Keratinocyte (primary cell): ENCODE measurements around the gene TOLLIP. TPM values are rescaled to one million over a fixed set of nuclear protein-coding genes. Genes with fewer than 3 reads are reported as not detected.

Experiments
- DNase-seq: peaks from one replicate; pipeline ENCODE4 v3.0.0-alpha.2; 2011; ENCODE audit warnings: low read depth, missing footprints, low spot score
- FAIRE-seq: peaks from 2 replicates; lab custom pipeline; 2011; peaks lifted over from hg19 to GRCh38; lab: Jason Lieb, UNC
- H2AFZ ChIP-seq: 2 replicates; pipeline ENCODE4 v1.6.0; 2012; ENCODE audit warnings: low read length, control low read depth, inconsistent platforms; ENCODE audit not compliant: control insufficient read depth
- H3K27ac ChIP-seq: 2 replicates; pipeline ENCODE4 v1.5.1; 2011; ENCODE audit warnings: low read length; ENCODE audit not compliant: control insufficient read depth, insufficient read depth
- H3K27me3 ChIP-seq: 3 replicates; pipeline ENCODE4 v1.6.0; 2011; ENCODE audit warnings: low read length; ENCODE audit not compliant: control insufficient read depth, insufficient read depth; ENCODE audit errors: extremely low read depth
- H3K36me3 ChIP-seq, 2 experiments: 2 replicates in 1 of 2; 3 replicates in 1 of 2; pipeline ENCODE4 v1.5.1; 2011; ENCODE audit warnings: low read length in 2 of 2, mild to moderate bottlenecking in 1 of 2; ENCODE audit not compliant: control insufficient read depth in 2 of 2, insufficient read depth in 2 of 2; ENCODE audit errors: extremely low read depth in 1 of 2
- H3K4me1 ChIP-seq: 3 replicates; pipeline ENCODE4 v1.5.1; 2011; ENCODE audit warnings: low read length; ENCODE audit not compliant: control insufficient read depth, insufficient read depth; ENCODE audit errors: extremely low read depth
- H3K4me2 ChIP-seq: 3 replicates; pipeline ENCODE4 v1.6.0; 2011; ENCODE audit warnings: low read depth, low read length; ENCODE audit not compliant: control insufficient read depth, insufficient read depth; ENCODE audit errors: extremely low read depth
- H3K4me3 ChIP-seq, 3 experiments: fragments of 200-600 bp in 1 of 3; sonication (generic) in 1 of 3; 2 replicates in 2 of 3; 3 replicates in 1 of 3; pipeline ENCODE4 v1.5.1; 2011 to 2016; ENCODE audit warnings: low read length in 3 of 3, mild to moderate bottlenecking in 3 of 3, control low read depth in 2 of 3, inconsistent platforms in 1 of 3, low read depth in 1 of 3, mixed read lengths in 1 of 3, mixed run types in 1 of 3, moderate library complexity in 1 of 3; ENCODE audit not compliant: control insufficient read depth in 2 of 3, insufficient read depth in 2 of 3; ENCODE audit errors: extremely low read depth in 1 of 3
- H3K79me2 ChIP-seq: 2 replicates; pipeline ENCODE4 v1.6.0; 2012; ENCODE audit warnings: low read length; ENCODE audit not compliant: control insufficient read depth, insufficient read depth
- H3K9ac ChIP-seq: 3 replicates; pipeline ENCODE4 v1.6.0; 2011; ENCODE audit warnings: low read length; ENCODE audit not compliant: control insufficient read depth, insufficient read depth; ENCODE audit errors: extremely low read depth
- H3K9me1 ChIP-seq: 3 replicates; pipeline ENCODE4 v1.6.0; 2011; ENCODE audit warnings: low read length; ENCODE audit not compliant: control insufficient read depth, insufficient read depth; ENCODE audit errors: extremely low read depth
- H3K9me3 ChIP-seq: 2 replicates; pipeline ENCODE4 v1.5.1; 2012; ENCODE audit warnings: low read depth, low read length; ENCODE audit not compliant: control insufficient read depth
- H4K20me1 ChIP-seq: 3 replicates; pipeline ENCODE4 v1.6.0; 2011; ENCODE audit warnings: low read length; ENCODE audit not compliant: control insufficient read depth, insufficient read depth; ENCODE audit errors: extremely low read depth
- EZH2 ChIP-seq: IDR thresholded peaks from one replicate; pipeline ENCODE4 v1.6.1; 2012; ENCODE audit warnings: inconsistent platforms, mild to moderate bottlenecking, low read length, moderate library complexity
- dilution Hi-C: fragments of 300-500 bp; cut with MboI; formaldehyde crosslinking; loops from one replicate; pipeline ENCODE4 v1.7.0; 2020; ENCODE audit warnings: low sequenced_read_pairs; ENCODE audit not compliant: extremely low pct_ligation_motif_present
- polyA plus RNA-seq, 5 experiments: library from polyadenylated mRNA; depleted of rRNA in 3 of 5; stranded (reverse) in 3 of 5; stranded (forward) in 1 of 5; unstranded in 1 of 5; fragments of >200 nt; gene quantifications; 1 replicate in 1 of 5; 2 replicates in 3 of 5; 3 replicates in 1 of 5; pipeline versions ENCODE4 v1.2.1 to v1.2.3, GENCODE V29; 2011 to 2012; ENCODE audit warnings: missing spikeins in 2 of 5, low read depth in 1 of 5, low replicate concordance in 1 of 5
- TF ChIP-seq, protein P1 (sequence below), 3 experiments: IDR thresholded peaks in 1 of 3; conservative IDR thresholded peaks in 1 of 3; optimal IDR thresholded peaks in 1 of 3; 2 replicates in 2 of 3; 3 replicates in 1 of 3; pipeline versions ENCODE3 to v1.5.1; 2011; ENCODE audit warnings: low read length in 3 of 3, mild to moderate bottlenecking in 3 of 3, moderate library complexity in 2 of 3, control low read depth in 1 of 3, inconsistent platforms in 1 of 3; ENCODE audit not compliant: insufficient read depth in 2 of 3; ENCODE audit errors: extremely low read depth in 1 of 3

Gene TOLLIP
- polyA plus RNA-seq, 1 donor (not counting 4 experiments of a cell fraction or from before 2014, with no cell fraction given), result 40.2 TPM

DNA sequence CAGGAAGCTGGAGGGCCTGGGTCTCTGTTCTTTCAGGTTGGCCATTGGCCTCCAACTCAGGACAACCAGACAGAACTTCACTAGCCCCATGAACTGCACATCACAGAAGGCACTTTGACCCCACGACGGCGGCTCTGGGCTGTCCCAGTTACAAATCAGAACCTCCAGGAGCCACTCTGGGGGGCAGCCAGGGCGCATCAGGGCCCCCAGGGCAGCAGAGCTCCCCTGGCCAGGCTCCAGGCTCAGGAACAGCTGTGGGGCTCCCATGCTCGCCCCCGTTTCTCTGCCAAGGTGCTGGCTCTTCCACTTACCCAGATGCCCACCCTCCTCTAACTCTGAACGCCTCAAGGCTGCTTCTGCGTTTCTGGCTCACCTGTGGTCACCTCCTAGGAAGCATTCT is 25.5 kb downstream of the TOLLIP start:
- H3K9me3 ChIP-seq, result no peaks in the 10 kb centered on the region
- H3K4me1 ChIP-seq, result peaks cover 6% of the 10 kb centered on the region
- no peaks in the 10 kb centered on the region for H4K20me1 ChIP-seq
- H2AFZ ChIP-seq, result no peak overlapping the region
- DNase-seq, result no peak
- H3K27ac ChIP-seq, result no peak overlapping the region
- H3K9me1 ChIP-seq, result no peaks in the 10 kb centered on the region
- H3K79me2 ChIP-seq, result peaks cover 10% of the 10 kb centered on the region
- no peak overlapping the region for H3K4me2 ChIP-seq
- H3K9ac ChIP-seq, result no peak overlapping the region
- no peak for FAIRE-seq
- dilution Hi-C loops, result no loop called here
- H3K4me3 ChIP-seq, result no peak overlapping the region
- H3K27me3 ChIP-seq, result no peaks in the 10 kb centered on the region
- peaks cover 36 to 59% of the 10 kb centered on the region in 2 experiments for H3K36me3 ChIP-seq
- TF ChIP-seq EZH2, result no peak
- TF ChIP-seq, protein P1, sequence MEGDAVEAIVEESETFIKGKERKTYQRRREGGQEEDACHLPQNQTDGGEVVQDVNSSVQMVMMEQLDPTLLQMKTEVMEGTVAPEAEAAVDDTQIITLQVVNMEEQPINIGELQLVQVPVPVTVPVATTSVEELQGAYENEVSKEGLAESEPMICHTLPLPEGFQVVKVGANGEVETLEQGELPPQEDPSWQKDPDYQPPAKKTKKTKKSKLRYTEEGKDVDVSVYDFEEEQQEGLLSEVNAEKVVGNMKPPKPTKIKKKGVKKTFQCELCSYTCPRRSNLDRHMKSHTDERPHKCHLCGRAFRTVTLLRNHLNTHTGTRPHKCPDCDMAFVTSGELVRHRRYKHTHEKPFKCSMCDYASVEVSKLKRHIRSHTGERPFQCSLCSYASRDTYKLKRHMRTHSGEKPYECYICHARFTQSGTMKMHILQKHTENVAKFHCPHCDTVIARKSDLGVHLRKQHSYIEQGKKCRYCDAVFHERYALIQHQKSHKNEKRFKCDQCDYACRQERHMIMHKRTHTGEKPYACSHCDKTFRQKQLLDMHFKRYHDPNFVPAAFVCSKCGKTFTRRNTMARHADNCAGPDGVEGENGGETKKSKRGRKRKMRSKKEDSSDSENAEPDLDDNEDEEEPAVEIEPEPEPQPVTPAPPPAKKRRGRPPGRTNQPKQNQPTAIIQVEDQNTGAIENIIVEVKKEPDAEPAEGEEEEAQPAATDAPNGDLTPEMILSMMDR (optimal IDR thresholded peaks at IDR 0.05 in 1 of 3, IDR thresholded peaks at IDR 0.05 in 1 of 3, conservative IDR thresholded peaks at IDR 0.05 in 1 of 3; ENCODE audit: extremely low read depth in 1 of 3, insufficient read depth in 2 of 3, low read length in 3 of 3), result no peak

DNA sequence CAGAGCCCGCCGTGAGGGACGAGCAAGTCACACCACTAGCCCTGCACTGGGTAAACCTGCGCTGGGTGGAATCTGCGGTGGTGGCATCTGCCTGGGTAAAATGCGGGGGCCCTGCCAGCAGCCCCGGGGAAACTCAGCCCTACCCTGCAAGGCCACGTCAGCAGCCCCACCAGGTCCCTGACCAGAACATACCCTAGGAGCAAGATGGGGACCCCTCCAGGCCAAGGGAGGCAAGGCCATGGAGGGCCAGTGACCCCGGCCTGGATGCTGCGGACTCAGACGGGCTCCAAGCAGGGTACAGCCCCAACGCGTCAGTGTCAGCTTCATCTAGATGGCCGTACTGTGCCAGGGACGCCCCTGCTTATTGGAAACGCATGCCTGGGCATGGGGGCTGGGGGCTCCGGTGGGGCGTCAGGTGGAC is 26.3 kb downstream of the TOLLIP start:
- Histone ChIP-seq H3K4me2 (no peak overlapping the region), H2AFZ (no peak overlapping the region), H3K27ac (no peak overlapping the region), H3K9me1 (no peaks in the 10 kb centered on the region), H3K4me1 (peaks cover 6% of the 10 kb centered on the region), H3K9ac (no peak overlapping the region), H3K9me3 (no peaks in the 10 kb centered on the region), H3K27me3 (no peaks in the 10 kb centered on the region), H3K36me3 (peaks cover 36 to 57% of the 10 kb centered on the region in 2 experiments), H3K4me3 (no peak overlapping the region), H4K20me1 (no peaks in the 10 kb centered on the region), H3K79me2 (peaks cover 15% of the 10 kb centered on the region)
- FAIRE-seq (no peak), DNase-seq (no peak)
- TF ChIP-seq, protein P1 (optimal IDR thresholded peaks at IDR 0.05 in 1 of 3, IDR thresholded peaks at IDR 0.05 in 1 of 3, conservative IDR thresholded peaks at IDR 0.05 in 1 of 3; ENCODE audit: extremely low read depth in 1 of 3, insufficient read depth in 2 of 3, low read length in 3 of 3), result no peak
- TF ChIP-seq EZH2, result no peak
- dilution Hi-C loops, result no loop called here
